ENCODE results near the gene PCDH17. TPM values are rescaled to one million over a fixed set of nuclear protein-coding genes. Genes with fewer than 3 reads are reported as not detected.
A peak's percentile ranks its signal among the peaks of the same experiment; 100 is the strongest.

PCDH17 gene
- 3.3 TPM for total RNA-seq

DNA sequence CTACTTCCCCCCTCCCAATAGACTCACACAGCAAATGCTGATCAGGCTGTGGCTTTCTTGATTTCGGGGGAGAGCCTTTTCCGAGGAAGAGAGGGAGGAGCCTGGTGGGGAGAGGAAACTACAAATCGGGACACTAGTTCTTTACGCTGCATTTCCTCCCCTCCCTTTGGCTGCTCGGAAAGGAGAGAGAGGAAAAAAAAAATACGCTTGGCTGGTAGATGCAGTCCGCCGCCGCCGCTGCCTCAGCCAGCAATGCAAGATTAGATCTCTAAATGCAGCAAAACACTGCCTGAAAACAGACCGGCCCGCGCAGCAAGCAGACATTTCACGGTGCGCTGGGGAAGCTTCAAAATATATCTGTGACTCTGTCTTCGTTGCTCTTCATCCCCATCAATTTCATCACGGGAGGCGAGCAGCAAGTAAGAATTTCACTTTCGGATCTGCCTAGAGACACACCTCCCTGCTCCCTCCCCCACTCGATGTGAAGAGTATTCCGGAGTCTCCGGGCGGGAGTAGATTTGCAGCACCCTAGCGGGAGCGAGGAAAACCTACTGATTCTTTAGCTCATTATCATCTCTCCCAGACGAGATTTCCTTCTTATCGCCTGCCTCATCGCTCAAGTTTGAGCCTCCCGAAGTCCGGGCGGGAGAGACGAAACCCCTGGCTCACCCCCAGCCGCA, at the start of gene PCDH17:
PCDH17 (plus strand) TSS at position 149 of the 680 bp plus-strand sequence. CDS start 803 bp downstream, outside the sequence.
- peak; percentile 62 for DNase-seq

- no peak for DNase-seq
Measured at GRCh38 chr13:57582032-57582431, 49.5 kb upstream of the PCDH17 start.

DNA sequence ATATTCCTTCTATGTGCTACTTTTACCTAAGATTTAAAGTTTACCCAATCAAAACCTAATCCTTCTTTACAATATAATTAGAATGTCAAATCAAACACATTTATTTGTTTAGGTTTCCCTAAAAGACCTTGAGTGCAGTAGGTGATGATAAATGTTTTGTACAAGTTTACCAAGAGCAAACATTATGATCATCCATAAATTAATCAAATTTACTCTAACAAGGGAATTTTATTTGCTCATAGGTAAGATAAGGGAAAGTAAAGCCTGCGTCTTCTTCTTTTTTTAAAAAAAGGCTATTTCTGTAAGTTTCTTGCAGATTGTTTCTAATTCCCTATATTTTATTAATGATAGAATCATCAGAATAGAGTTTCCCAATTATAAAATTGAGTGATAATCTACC, 48.0 kb upstream of the PCDH17 start:
- no peak for DNase-seq

GRCh38 chr13:57588639-57589038, 42.9 kb upstream of the PCDH17 start:
- no peak for DNase-seq

GRCh38 chr13:57595775-57596174, 35.8 kb upstream of the PCDH17 start:
- no peak for DNase-seq

DNA sequence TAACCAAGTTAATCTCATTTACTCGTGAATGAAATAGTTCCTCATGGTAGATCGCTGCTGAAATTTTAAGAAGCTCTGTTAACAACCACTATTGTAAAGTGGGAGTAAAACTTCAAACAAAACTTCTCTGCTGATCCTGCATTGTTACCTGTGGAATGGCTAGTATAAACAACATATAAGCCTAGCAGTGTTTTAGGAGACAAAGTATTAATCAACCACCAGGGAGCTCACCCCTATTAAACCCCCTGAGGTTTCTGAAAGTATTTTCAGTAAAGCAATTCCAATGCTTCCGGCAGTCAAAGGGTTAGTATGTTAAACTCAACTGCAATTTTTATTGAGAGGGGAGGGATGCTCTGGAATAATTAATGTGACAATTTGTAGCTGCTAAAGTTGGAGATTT, 30.0 kb upstream of the PCDH17 start:
- no peak for DNase-seq

DNA sequence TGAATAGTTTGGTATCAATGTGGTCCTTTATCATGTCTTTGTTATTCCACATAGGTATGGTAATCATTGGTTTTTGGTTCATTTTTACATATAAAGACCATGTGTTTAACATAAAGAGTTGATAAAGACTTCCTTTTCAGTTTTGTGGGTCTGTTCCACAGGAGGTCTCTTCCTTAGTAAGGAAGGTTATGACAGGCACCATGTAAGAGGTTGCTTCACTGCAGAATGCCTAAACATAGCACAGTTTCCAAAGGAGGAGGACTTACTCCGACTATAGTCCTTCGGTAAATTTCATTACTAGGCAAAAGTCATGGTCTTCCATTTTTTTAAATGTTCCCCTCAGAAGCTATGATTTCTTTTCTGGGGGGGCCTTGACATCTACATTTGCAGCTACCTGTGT, 27.1 kb upstream of the PCDH17 start:
- no peak for DNase-seq

DNA sequence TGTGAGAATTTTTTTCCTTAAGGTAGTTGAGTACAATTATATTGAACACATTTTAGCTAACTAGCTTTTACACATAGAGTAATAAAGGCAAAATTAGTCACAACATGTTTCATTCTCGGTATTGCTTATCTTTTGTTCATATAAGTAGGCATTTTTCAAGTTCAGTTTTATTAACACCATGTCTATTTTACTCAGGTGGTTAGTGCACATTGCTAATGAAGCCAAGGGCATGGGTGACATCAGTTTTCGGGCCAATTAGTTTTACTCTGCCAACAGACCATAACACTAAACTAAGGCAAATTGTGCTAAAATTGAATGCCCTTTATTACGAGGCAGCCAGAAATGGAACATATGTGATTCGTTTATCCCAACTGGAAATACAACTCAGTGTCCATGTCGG, 19.6 kb upstream of the PCDH17 start:
- no peak for DNase-seq

DNA sequence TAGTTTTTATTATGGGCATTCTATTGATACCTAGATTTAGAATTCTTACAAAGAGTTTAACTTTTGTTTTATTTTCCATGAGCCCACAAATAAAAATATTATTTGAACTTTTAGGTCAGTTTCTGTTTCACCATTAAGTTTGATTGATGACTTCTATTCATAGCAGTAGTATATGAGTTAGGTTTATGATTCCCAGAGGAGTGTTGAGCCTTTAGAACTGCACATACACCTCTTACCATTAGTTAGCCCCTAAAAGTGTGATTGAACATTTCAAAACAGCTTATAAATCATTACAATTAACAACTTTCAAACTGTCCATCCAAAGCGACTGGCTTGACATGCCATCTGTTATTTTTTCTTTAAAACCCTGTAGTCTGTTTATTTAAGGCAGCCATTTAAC, 19.0 kb upstream of the PCDH17 start:
- DNase-seq = no peak

- DNase-seq = peak; percentile 40
Measured at GRCh38 chr13:57624565-57625435, 6.7 kb upstream of the PCDH17 start.

GRCh38 chr13:57627663-57628062, 3.9 kb upstream of the PCDH17 start:
- peak; percentile 15 for DNase-seq

DNA sequence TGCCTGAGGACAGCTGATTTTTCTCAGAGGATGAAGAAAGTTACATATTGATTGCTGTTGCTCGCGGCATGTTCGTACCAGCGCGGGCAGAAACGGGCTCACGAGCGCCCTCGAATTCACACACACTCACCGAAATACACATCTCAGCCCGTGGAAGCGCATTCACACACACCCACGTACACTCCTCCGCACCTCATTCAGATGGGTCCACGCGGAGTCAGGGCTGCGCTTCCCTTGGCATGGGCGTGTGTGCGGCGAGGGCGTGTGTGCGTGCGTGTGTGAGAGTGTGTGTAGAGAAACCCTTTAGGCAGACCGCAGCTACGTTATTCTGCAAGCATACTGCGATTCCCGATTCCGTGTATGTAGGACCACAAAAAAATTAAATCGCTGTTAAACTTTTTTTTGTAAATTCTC, 2.1 kb upstream of the PCDH17 start:
- peak; percentile 65 for DNase-seq

DNA sequence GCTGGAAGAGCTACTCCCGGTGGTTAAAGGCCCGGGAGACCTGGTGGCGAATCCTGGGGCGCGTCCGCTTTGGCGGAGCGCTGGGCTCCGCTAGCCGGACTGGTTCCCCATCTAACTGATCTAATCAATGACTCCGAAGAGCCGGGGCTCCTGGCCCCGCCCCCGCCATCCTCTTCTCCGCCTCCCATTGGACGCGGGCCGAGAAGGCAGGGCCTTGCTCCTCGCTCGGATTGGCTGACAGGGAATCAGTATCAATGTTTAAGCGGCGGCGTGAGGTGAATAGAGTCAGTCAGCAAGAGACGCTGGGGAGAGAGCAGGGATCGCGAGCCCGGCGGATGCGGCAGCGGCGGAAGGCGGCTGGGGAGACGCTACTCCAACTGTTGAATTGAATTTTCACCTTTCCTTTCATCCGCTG, 1.7 kb upstream of the PCDH17 start:
- DNase-seq = peak; percentile 88

DNA sequence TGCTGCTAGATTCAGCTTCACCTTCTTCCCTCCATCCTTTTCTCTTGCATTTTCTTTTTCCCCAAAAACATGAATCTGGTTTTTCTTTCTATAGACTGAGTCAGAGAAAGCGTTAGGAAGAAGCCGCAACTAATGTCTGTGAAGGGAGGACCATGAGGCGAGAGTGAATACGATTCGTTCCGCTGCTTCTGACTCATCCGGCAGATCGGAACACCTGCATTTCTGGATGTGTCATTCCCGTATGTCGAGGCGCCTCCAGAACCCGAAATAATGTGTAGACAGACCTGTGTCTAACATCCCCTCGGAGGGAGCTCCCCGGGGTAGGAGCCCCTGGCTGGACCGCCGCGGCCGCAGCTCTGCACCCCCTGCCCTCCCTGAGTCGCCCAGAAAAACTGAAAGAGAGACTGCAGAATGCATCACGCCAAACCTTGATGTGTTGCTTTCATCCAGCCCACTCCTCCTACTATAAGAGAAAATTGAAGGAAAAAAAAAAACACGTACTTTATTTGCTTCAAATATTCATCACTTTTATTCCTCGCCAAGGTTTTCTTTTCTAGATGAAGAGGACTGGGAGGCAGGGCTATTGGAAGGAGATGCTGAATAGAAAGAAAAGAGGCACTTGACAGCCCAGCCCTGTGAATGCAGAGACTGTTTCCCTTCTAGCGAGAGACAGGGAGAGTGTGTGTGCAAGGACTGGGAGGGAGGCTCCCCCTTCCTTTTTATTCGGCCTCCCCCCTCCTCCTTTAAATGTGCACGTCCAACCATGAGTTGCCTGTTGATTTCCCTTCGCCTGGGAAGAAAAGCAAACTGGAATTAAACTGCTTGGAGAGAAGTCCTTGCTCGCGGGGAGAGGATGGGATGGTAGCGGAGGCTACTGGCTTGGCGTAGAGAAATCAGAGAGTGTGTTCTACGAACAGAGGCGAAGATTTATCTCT, 616 bp upstream of the PCDH17 start:
- DNase-seq = no peak

DNA sequence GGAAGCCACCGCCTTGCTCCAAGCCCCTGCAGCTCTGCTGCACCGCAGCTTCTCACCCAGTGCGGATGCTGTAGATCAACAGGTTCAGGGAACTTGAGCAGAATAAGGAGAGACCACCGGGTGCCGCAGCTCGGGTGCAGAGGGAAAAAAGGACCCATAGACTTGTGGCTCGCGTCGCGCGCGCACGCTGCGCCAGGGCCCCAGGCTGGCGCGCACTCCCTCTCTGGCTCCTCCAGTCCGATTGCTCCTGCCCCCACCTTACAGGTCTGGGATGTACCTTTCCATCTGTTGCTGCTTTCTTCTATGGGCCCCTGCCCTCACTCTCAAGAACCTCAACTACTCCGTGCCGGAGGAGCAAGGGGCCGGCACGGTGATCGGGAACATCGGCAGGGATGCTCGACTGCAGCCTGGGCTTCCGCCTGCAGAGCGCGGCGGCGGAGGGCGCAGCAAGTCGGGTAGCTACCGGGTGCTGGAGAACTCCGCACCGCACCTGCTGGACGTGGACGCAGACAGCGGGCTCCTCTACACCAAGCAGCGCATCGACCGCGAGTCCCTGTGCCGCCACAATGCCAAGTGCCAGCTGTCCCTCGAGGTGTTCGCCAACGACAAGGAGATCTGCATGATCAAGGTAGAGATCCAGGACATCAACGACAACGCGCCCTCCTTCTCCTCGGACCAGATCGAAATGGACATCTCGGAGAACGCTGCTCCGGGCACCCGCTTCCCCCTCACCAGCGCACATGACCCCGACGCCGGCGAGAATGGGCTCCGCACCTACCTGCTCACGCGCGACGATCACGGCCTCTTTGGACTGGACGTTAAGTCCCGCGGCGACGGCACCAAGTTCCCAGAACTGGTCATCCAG, 964 bp downstream of the PCDH17 start:
- no peak for DNase-seq

DNA sequence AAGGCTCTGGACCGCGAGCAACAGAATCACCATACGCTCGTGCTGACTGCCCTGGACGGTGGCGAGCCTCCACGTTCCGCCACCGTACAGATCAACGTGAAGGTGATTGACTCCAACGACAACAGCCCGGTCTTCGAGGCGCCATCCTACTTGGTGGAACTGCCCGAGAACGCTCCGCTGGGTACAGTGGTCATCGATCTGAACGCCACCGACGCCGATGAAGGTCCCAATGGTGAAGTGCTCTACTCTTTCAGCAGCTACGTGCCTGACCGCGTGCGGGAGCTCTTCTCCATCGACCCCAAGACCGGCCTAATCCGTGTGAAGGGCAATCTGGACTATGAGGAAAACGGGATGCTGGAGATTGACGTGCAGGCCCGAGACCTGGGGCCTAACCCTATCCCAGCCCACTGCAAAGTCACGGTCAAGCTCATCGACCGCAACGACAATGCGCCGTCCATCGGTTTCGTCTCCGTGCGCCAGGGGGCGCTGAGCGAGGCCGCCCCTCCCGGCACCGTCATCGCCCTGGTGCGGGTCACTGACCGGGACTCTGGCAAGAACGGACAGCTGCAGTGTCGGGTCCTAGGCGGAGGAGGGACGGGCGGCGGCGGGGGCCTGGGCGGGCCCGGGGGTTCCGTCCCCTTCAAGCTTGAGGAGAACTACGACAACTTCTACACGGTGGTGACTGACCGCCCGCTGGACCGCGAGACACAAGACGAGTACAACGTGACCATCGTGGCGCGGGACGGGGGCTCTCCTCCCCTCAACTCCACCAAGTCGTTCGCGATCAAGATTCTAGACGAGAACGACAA, 1.8 kb downstream of the PCDH17 start:
- peak; percentile 16 for DNase-seq

- no peak for DNase-seq
Measured at GRCh38 chr13:57633950-57634838, 2.6 kb downstream of the PCDH17 start.

- DNase-seq = no peak
Measured at GRCh38 chr13:57634839-57635165, 3.3 kb downstream of the PCDH17 start.

DNA sequence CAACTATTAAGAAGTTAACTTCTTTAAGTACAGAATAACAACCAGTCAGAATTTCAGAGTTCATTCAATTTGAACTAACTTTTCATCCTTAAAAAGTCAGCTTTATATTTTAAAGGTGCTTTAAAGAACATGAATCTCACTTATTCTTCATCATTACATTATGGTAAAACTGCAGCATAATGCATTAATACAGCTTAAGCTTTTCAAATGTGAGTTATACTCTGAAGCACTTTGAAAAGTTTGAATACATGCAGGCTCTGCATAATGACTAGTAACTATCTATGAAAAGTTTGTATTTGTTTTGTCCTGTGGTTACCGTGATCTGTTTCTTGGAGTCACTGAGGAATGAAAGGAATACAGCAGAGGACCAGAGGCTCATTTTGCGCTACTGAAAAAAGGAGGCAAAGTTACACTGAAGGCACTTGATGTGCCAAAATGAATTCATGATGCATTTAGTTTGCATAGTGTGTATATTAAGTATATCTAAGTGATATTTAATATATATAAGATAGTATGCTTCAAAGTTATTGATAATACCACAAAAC, 4.1 kb downstream of the PCDH17 start:
- DNase-seq = no peak
